ENCODE measurements around the gene RNF26. TPM values are rescaled to one million over a fixed set of nuclear protein-coding genes. Genes with fewer than 3 reads are reported as not detected.
A peak's percentile ranks its signal among the peaks of the same experiment; 100 is the strongest.

The RNF26 gene
- total RNA-seq, 2 donors from 2014 or later, result 8.2 to 10.3 TPM

DNA sequence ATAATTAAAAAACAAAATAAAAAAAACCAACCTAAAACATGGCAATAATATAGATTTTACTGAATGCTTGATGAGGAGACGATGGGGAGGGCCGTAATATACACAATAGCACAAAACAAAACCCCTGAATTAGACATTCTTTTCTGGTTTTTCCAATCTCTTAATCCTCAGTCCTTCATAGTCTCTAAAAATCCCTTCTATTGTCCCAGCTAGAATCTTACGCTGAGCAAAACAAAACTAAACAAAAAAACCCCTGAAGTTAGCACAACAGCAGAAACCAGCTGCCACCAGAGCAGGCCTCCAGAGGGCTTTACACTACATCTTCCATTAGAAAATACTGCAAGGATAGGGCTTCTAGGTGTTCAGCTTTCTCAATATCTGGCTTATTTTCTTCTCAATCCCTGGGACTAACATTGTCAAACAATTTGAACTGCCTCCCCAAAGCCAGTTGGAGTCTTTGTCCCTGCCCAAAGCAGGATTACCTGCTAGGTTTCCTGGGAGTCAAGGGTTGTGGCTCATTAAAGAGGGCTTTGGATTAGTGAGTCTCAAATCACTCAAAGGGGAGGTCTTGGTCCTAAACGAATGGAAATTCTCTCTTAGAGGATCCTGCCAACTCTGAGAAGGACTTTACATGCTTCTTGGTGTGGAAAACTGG is 2.1 kb upstream of the RNF26 start:
- TF ChIP-seq, protein P1, sequence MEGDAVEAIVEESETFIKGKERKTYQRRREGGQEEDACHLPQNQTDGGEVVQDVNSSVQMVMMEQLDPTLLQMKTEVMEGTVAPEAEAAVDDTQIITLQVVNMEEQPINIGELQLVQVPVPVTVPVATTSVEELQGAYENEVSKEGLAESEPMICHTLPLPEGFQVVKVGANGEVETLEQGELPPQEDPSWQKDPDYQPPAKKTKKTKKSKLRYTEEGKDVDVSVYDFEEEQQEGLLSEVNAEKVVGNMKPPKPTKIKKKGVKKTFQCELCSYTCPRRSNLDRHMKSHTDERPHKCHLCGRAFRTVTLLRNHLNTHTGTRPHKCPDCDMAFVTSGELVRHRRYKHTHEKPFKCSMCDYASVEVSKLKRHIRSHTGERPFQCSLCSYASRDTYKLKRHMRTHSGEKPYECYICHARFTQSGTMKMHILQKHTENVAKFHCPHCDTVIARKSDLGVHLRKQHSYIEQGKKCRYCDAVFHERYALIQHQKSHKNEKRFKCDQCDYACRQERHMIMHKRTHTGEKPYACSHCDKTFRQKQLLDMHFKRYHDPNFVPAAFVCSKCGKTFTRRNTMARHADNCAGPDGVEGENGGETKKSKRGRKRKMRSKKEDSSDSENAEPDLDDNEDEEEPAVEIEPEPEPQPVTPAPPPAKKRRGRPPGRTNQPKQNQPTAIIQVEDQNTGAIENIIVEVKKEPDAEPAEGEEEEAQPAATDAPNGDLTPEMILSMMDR (IDR thresholded peaks at IDR 0.05), result no peak
- Histone ChIP-seq H3K9me3 (no peaks in the 10 kb centered on the region), H3K27me3 (no peaks in the 10 kb centered on the region), H3K27ac (no peak overlapping the region), H3K4me3 (no peak overlapping the region), H3K36me3 (no peaks in the 10 kb centered on the region), H3K4me1 (peaks cover 0 to 23% of the 10 kb centered on the region in 2 donors)
- no peak for DNase-seq (ENCODE audit: low spot score)

DNA sequence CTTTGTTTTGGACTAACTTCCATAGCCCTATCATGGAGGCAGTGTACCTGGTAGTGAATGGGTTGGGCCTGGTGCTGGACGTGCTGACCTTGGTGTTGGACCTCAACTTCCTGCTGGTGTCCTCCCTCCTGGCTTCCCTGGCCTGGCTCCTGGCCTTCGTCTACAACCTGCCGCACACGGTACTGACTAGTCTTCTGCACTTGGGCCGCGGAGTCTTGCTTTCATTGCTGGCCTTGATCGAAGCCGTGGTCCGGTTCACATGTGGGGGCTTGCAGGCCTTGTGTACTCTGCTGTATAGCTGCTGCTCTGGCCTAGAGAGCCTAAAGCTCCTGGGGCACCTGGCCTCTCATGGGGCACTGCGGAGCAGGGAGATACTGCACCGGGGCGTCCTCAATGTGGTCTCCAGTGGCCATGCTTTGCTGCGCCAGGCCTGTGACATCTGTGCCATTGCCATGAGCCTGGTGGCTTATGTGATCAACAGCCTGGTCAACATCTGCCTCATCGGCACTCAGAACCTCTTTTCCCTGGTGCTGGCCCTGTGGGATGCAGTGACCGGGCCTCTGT is 846 bp downstream of the RNF26 start:
- Histone ChIP-seq H3K27me3 (no peaks in the 10 kb centered on the region), H3K27ac (peak overlapping the region; percentile 88 to 90), H3K36me3 (no peaks in the 10 kb centered on the region), H3K9me3 (no peaks in the 10 kb centered on the region), H3K4me3 (peak overlapping the region; percentile 86 to 93), H3K4me1 (peaks cover 0 to 53% of the 10 kb centered on the region in 2 donors)
- DNase-seq (ENCODE audit: low spot score), result no peak
- TF ChIP-seq, protein P1 (IDR thresholded peaks at IDR 0.05), result no peak

DNA sequence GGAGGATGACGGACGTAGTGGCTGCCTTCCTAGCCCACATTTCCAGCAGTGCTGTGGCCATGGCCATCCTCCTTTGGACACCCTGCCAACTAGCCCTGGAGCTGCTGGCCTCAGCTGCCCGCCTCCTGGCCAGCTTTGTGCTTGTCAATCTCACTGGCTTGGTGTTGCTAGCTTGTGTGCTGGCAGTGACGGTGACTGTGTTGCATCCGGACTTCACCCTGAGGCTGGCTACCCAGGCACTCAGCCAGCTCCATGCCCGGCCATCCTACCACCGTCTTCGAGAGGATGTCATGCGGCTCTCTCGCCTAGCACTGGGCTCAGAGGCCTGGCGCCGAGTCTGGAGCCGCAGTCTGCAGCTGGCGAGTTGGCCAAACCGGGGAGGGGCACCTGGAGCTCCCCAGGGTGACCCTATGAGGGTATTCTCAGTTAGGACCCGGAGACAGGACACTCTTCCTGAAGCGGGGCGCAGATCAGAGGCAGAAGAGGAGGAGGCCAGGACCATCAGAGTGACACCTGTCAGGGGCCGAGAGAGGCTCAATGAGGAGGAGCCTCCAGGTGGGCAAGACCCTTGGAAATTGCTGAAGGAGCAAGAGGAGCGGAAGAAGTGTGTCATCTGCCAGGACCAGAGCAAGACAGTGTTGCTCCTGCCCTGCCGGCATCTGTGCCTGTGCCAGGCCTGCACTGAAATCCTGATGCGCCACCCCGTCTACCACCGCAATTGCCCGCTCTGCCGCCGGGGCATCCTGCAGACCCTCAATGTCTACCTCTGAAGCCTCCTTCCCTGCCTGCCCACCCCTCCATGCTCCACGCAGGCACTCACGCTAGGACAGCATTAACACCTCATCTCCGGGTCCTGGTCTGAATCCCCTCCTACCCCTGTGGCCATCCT is 1.6 kb downstream of the RNF26 start:
- no peak for DNase-seq (ENCODE audit: low spot score)
- Histone ChIP-seq H3K36me3 (no peaks in the 10 kb centered on the region), H3K27ac (no peak overlapping the region), H3K9me3 (no peaks in the 10 kb centered on the region), H3K27me3 (no peaks in the 10 kb centered on the region), H3K4me3 (no peak overlapping the region), H3K4me1 (peaks cover 0 to 60% of the 10 kb centered on the region in 2 donors)
- TF ChIP-seq, protein P1 (IDR thresholded peaks at IDR 0.05), result no peak

DNA sequence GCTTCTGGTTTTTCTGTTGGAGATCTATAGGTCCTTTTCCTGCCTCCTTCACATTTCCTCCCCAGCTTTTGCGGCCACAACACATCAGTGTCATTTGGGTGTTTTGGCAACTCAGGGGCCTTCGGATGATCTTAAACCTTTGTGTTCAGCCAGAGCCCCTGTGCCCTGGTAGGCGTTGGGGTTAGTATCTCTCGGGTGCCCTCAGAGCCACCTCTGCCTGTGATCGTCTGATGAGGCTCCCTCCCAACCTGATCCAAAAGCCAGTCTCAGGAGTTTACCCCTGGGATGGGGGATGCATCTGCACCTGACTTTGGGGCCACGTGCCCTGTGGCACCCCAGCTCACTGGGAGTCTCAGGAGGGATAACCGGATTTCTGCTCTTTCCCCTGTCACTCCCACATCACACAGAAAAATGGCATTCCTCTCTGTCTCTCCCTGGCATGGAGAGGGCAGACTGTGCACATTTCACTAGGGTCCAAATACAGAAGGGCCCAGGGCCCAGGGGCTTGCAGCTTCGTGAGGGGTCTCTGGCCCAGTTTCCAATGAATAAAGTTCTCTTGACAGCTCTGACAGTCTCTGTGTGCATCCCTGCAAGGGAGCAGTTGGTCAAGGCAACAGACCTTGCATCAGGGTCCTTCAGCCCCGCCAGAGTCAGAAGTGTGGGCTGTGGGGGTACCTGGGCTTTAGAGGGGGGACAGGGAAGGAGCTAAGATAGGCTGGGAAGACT is 2.6 kb downstream of the RNF26 start:
- Histone ChIP-seq H3K27me3 (no peaks in the 10 kb centered on the region), H3K36me3 (no peaks in the 10 kb centered on the region), H3K9me3 (no peaks in the 10 kb centered on the region), H3K4me3 (no peak overlapping the region), H3K27ac (no peak overlapping the region), H3K4me1 (peaks cover 0 to 69% of the 10 kb centered on the region in 2 donors)
- TF ChIP-seq, protein P1 (IDR thresholded peaks at IDR 0.05), result no peak
- no peak for DNase-seq (ENCODE audit: low spot score)

DNA sequence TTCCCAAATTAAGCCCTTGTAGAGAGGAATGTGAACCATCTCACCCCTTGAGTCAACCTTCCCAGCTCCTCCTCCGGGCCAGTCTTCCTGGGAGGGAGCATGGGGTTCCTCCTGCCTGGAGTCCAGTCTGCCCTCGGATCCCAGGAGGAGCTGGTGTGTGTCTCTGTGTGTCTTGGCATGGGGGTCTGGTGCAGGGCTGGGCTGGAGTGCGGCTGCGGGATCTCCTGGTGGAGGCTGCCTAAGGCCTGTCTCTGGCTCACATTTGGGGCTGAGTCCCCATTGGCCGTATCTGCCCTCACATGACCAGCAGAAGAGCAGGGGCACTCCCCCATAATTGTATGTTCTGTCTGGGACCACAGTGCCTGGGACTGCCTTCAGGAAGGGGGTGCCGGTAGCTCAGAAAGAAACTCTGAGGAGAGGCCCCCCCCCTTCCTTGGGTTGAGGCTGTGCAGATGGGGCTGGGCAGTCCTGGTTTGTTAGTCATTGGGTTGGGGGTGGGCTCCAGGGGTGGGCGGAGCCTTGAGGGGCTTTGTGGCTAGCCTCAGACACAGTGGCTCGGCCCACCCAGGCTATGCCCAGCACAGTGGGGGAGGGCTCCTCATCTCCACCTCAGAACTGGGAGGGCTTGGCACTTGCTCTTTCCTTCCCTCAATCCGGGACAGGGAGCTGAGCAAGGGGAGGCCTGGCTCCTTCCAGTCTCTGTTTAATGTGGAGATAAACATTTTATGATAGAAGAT is 3.4 kb downstream of the RNF26 start:
- H3K36me3 ChIP-seq, result no peaks in the 10 kb centered on the region
- peak overlapping the region; percentile 97 to 98 for H3K27ac ChIP-seq
- H3K27me3 ChIP-seq, result no peaks in the 10 kb centered on the region
- TF ChIP-seq, protein P1 (IDR thresholded peaks at IDR 0.05), result no peak
- H3K4me3 ChIP-seq, result no peak overlapping the region
- no peak for DNase-seq (ENCODE audit: low spot score)
- peaks cover 0 to 69% of the 10 kb centered on the region in 2 donors for H3K4me1 ChIP-seq
- H3K9me3 ChIP-seq, result no peaks in the 10 kb centered on the region
